Ammon's horn (tissue), 1 donor: Measurements from ENCODE around the gene FAM83F.
"Not testable (repeated sequence)": the region's sequence is repeated elsewhere in the genome, so short reads cannot be mapped to it uniquely, and the experiment has no call there.

ENCODE experiments used
- DNase-seq: peaks from one replicate; pipeline ENCODE4 v3.0.0-alpha.2; 2016; ENCODE audit warnings: low spot score

The FAM83F gene

GRCh38 chr22:39965748-39966147 lies 29.0 kb upstream of the FAM83F start:
- DNase-seq: no peak

GRCh38 chr22:39966470-39966869 lies 28.3 kb upstream of the FAM83F start:
- DNase-seq: no peak

GRCh38 chr22:39967103-39967829 lies 27.5 kb upstream of the FAM83F start:
- DNase-seq: no peak

- peak; percentile 45 for DNase-seq
Measured at GRCh38 chr22:39967996-39968972, 26.5 kb upstream of the FAM83F start.

- DNase-seq: no peak
Measured at GRCh38 chr22:39970742-39971141, 24.0 kb upstream of the FAM83F start.

GRCh38 chr22:39972641-39973040 lies 22.1 kb upstream of the FAM83F start:
- no peak for DNase-seq

GRCh38 chr22:39973656-39974055 lies 21.1 kb upstream of the FAM83F start:
- no peak for DNase-seq

GRCh38 chr22:39974065-39974464 lies 20.7 kb upstream of the FAM83F start:
- DNase-seq: no peak

- no peak for DNase-seq
Measured at GRCh38 chr22:39979048-39979447, 15.7 kb upstream of the FAM83F start.

- DNase-seq: no peak
Measured at GRCh38 chr22:39979458-39979857, 15.3 kb upstream of the FAM83F start.

GRCh38 chr22:39980596-39980995 lies 14.2 kb upstream of the FAM83F start:
- peak; percentile 30 for DNase-seq

- no peak for DNase-seq
Measured at GRCh38 chr22:39983346-39983745, 11.4 kb upstream of the FAM83F start.

GRCh38 chr22:39984006-39984405 lies 10.7 kb upstream of the FAM83F start:
- DNase-seq: no peak

- no peak for DNase-seq
Measured at GRCh38 chr22:39984746-39985145, 10.0 kb upstream of the FAM83F start.

- DNase-seq: no peak
Measured at GRCh38 chr22:39985383-39986035, 9.2 kb upstream of the FAM83F start.

GRCh38 chr22:39988386-39989114 lies 6.2 kb upstream of the FAM83F start:
- no peak for DNase-seq

- DNase-seq: no peak
Measured at GRCh38 chr22:39989633-39990032, 5.1 kb upstream of the FAM83F start.

GRCh38 chr22:39990686-39991085 lies 4.1 kb upstream of the FAM83F start:
- DNase-seq: no peak

- DNase-seq: no peak
Measured at GRCh38 chr22:39991159-39991860, 3.4 kb upstream of the FAM83F start.

GRCh38 chr22:39992088-39992826 lies 2.5 kb upstream of the FAM83F start:
- DNase-seq: no peak

- not testable (repeated sequence) for DNase-seq
Measured at GRCh38 chr22:39992894-39993293, 1.9 kb upstream of the FAM83F start.
